ENCODE data around the gene RNF166. TPM values are rescaled to one million over a fixed set of nuclear protein-coding genes. Genes with fewer than 3 reads are reported as not detected.

The RNF166 gene
- total RNA-seq, 1 experiment from 2014 or later: 36.3 TPM

DNA sequence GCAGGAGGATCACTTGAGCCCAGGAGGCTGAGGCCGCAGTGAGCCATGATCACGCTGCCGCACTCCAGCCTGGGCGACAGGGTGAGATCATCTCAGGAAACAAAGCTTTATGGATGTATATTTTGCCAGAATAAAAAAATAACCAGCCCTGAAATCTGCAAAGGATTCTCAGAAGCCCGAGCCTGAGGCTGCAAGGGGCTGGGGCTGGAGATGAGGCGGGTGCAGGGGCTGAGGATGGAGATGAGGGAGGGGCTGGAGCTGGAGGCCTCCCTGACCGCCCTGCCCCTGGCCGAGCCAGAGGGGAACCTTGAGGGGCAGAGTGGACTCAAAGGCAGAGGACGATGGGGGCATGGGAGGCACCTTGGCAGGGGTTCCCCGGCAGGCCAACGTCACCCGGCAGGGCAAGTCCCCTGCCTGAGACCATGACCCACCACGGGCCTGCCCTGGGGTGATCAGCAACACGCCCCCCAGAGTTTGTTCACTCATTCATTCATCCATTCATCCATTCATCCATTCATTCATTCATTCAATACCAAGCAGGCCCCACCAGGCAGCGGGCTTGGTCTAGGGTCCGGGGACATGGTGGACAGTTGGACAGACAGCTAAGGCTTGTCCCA, 46.3 kb upstream of the RNF166 start:
- ChIA-PET POLR2A (ENCODE audit: low non-redundant PET) (no interaction called here), CTCF (no interaction called here)
- Histone ChIP-seq H3K27ac (ENCODE audit: low read depth, low read length, poor library complexity, severe bottlenecking) (no peak overlapping the region), H3K4me3 (ENCODE audit: low read depth, low read length, poor library complexity, severe bottlenecking) (no peak overlapping the region), H3K36me3 (ENCODE audit: insufficient read depth, low read length, poor library complexity, severe bottlenecking) (no peaks in the 10 kb centered on the region), H3K4me1 (ENCODE audit: insufficient read depth, low read length, poor library complexity, severe bottlenecking) (no peaks in the 10 kb centered on the region), H3K9me3 (ENCODE audit: low read depth, low read length, poor library complexity, severe bottlenecking) (no peaks in the 10 kb centered on the region), H3K27me3 (replicated peaks; ENCODE audit: insufficient read depth, low read depth, low read length, poor library complexity) (no peaks in the 10 kb centered on the region)
- no peak for DNase-seq (ENCODE audit: low spot score)
- intact Hi-C loops (cut with micrococcal nuclease; ENCODE audit: unreplicated experiment): loop anchor here (10.0 kb wide), 1 partner anchor 462 kb away; the partner anchor contains the start of gene ZNF778
- BruUV-seq (replicated peaks): no TSS peak
- TF ChIP-seq EZH2 (IDR thresholded peaks at IDR 0.05; ENCODE audit: borderline replicate concordance, low read depth, low read length, poor library complexity, severe bottlenecking): no peak
- TF ChIP-seq, protein P1, sequence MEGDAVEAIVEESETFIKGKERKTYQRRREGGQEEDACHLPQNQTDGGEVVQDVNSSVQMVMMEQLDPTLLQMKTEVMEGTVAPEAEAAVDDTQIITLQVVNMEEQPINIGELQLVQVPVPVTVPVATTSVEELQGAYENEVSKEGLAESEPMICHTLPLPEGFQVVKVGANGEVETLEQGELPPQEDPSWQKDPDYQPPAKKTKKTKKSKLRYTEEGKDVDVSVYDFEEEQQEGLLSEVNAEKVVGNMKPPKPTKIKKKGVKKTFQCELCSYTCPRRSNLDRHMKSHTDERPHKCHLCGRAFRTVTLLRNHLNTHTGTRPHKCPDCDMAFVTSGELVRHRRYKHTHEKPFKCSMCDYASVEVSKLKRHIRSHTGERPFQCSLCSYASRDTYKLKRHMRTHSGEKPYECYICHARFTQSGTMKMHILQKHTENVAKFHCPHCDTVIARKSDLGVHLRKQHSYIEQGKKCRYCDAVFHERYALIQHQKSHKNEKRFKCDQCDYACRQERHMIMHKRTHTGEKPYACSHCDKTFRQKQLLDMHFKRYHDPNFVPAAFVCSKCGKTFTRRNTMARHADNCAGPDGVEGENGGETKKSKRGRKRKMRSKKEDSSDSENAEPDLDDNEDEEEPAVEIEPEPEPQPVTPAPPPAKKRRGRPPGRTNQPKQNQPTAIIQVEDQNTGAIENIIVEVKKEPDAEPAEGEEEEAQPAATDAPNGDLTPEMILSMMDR (conservative IDR thresholded peaks at IDR 0.05; ENCODE audit: low read depth, low read length): no peak

DNA sequence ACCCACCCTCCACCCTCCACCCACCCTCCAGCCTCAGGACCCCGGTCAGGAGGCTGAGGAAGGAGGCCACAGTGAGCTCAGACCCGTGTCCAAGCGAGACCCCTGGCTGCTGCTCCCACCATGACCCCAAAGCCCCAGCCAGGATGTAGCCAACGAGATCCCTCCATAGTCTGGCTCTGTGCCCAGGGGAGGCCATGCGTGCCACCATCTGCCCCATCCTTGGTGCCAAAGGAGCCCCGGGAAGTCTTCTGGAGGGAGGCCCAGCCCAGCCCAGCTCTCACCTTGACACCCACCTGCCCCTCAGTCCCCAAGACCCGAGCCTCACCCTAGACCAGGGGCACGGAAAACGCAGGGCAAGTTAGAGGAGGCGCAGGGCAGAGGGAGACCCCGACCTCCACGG, 44.6 kb upstream of the RNF166 start:
- no peak for TF ChIP-seq EZH2 (IDR thresholded peaks at IDR 0.05; ENCODE audit: borderline replicate concordance, low read depth, low read length, poor library complexity, severe bottlenecking)
- TF ChIP-seq, protein P1 (conservative IDR thresholded peaks at IDR 0.05; ENCODE audit: low read depth, low read length): no peak

DNA sequence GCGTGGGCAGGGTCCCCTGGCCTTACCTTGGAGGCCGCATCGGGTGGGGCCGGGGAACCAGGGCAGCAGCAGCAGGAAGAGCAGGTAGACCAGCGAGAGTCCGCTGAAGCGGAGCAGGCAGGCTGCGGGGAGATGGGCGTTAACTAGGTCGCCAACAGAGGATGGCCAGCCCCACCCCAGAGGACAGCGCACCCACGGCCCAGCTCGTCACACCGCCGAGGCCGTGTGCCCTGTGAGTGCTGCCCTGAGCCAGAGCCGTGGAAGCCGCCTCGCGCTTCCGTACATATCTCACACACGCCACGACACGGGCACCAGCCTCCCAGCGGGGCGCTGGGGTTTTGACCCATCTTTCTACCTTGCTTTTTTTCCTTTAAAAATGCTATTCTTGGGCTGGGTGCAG, 43.1 kb upstream of the RNF166 start:
- BruUV-seq (replicated peaks): no TSS peak
- no peak overlapping the region for H3K4me3 ChIP-seq (ENCODE audit: low read depth, low read length, poor library complexity, severe bottlenecking)
- no peak for DNase-seq (ENCODE audit: low spot score)

More for the DNA sequence above, 44.6 kb upstream of the RNF166 start:
- intact Hi-C loops (cut with micrococcal nuclease; ENCODE audit: unreplicated experiment): loop anchor here (10.0 kb wide), 1 partner anchor 464 kb away; the partner anchor contains the start of gene ZNF778
- DNase-seq (ENCODE audit: low spot score): no peak
- peaks cover 9% of the 10 kb centered on the region for H3K4me1 ChIP-seq (ENCODE audit: insufficient read depth, low read length, poor library complexity, severe bottlenecking)
- ChIA-PET POLR2A (ENCODE audit: low non-redundant PET) (no interaction called here), CTCF (no interaction called here)
- no peak overlapping the region for H3K27ac ChIP-seq (ENCODE audit: low read depth, low read length, poor library complexity, severe bottlenecking)
- no peak overlapping the region for H3K4me3 ChIP-seq (ENCODE audit: low read depth, low read length, poor library complexity, severe bottlenecking)
- H3K9me3 ChIP-seq (ENCODE audit: low read depth, low read length, poor library complexity, severe bottlenecking): no peaks in the 10 kb centered on the region
- H3K36me3 ChIP-seq (ENCODE audit: insufficient read depth, low read length, poor library complexity, severe bottlenecking): no peaks in the 10 kb centered on the region
- H3K27me3 ChIP-seq (replicated peaks; ENCODE audit: insufficient read depth, low read depth, low read length, poor library complexity): no peaks in the 10 kb centered on the region
- no TSS peak for BruUV-seq (replicated peaks)

More for the DNA sequence above, 43.1 kb upstream of the RNF166 start:
- ChIA-PET POLR2A (ENCODE audit: low non-redundant PET) (no interaction called here), CTCF (no interaction called here)
- no peaks in the 10 kb centered on the region for H3K27me3 ChIP-seq (replicated peaks; ENCODE audit: insufficient read depth, low read depth, low read length, poor library complexity)
- intact Hi-C loops (cut with micrococcal nuclease; ENCODE audit: unreplicated experiment): no loop called here
- H3K4me1 ChIP-seq (ENCODE audit: insufficient read depth, low read length, poor library complexity, severe bottlenecking): peaks cover 11% of the 10 kb centered on the region
- H3K36me3 ChIP-seq (ENCODE audit: insufficient read depth, low read length, poor library complexity, severe bottlenecking): no peaks in the 10 kb centered on the region
- H3K27ac ChIP-seq (ENCODE audit: low read depth, low read length, poor library complexity, severe bottlenecking): no peak overlapping the region
- TF ChIP-seq EZH2 (IDR thresholded peaks at IDR 0.05; ENCODE audit: borderline replicate concordance, low read depth, low read length, poor library complexity, severe bottlenecking): no peak
- TF ChIP-seq, protein P1 (conservative IDR thresholded peaks at IDR 0.05; ENCODE audit: low read depth, low read length): no peak
- H3K9me3 ChIP-seq (ENCODE audit: low read depth, low read length, poor library complexity, severe bottlenecking): no peaks in the 10 kb centered on the region
